Muscle layer of colon (tissue), 2 donors: ENCODE measurements around the gene AHR.

Experiments
- H3K27ac ChIP-seq: one replicate; pipeline ENCODE4 v1.7.0; 2013; ENCODE audit warnings: low read depth, mild to moderate bottlenecking, low read length, moderate library complexity
- H3K27me3 ChIP-seq, 2 donors: one replicate each; pipeline ENCODE4 v1.7.0; 2013; ENCODE audit warnings: low read length in 2 of 2, mild to moderate bottlenecking in 2 of 2; ENCODE audit not compliant: insufficient read depth in 2 of 2, control insufficient read depth in 1 of 2
- H3K36me3 ChIP-seq: one replicate; pipeline ENCODE4 v1.7.0; 2013; ENCODE audit warnings: mild to moderate bottlenecking, low read length; ENCODE audit not compliant: insufficient read depth
- H3K4me1 ChIP-seq: one replicate; pipeline ENCODE4 v1.7.0; 2013; ENCODE audit warnings: mild to moderate bottlenecking, low read length; ENCODE audit not compliant: insufficient read depth
- H3K4me3 ChIP-seq, 2 donors: one replicate each; pipeline ENCODE4 v1.7.0; 2013; ENCODE audit warnings: low read length in 2 of 2, low read depth in 1 of 2, mild to moderate bottlenecking in 1 of 2, moderate library complexity in 1 of 2
- H3K9ac ChIP-seq: one replicate; pipeline ENCODE4 v1.7.0; 2013; ENCODE audit warnings: low read length
- H3K9me3 ChIP-seq: one replicate; pipeline ENCODE4 v1.7.0; 2013; ENCODE audit warnings: mild to moderate bottlenecking, low read length
- donor health status: abdominal sarcoma.
- donor health status: Adenocarcinoma of cecum.

AHR gene

GRCh38 chr7:17320657-17321056 lies 22.2 kb downstream of the AHR start:
- Histone ChIP-seq H3K9ac (no peak overlapping the region), H3K27ac (no peak overlapping the region), H3K4me3 (no peak overlapping the region), H3K36me3 (peaks cover 6% of the 10 kb centered on the region), H3K9me3 (no peaks in the 10 kb centered on the region), H3K27me3 (no peaks in the 10 kb centered on the region), H3K4me1 (peaks cover 22% of the 10 kb centered on the region)

- H3K4me1 ChIP-seq: peaks cover 4% of the 10 kb centered on the region
- no peak overlapping the region for H3K27ac ChIP-seq
- H3K9me3 ChIP-seq: no peaks in the 10 kb centered on the region
- H3K9ac ChIP-seq: no peak overlapping the region
- no peaks in the 10 kb centered on the region for H3K36me3 ChIP-seq
- H3K27me3 ChIP-seq: no peaks in the 10 kb centered on the region
- no peak overlapping the region for H3K4me3 ChIP-seq
Observed at GRCh38 chr7:17325364-17325763, 26.9 kb downstream of the AHR start.

GRCh38 chr7:17326378-17326777 lies 27.9 kb downstream of the AHR start:
- Histone ChIP-seq H3K9ac (no peak overlapping the region), H3K27me3 (no peaks in the 10 kb centered on the region), H3K27ac (no peak overlapping the region), H3K4me1 (no peaks in the 10 kb centered on the region), H3K4me3 (no peak overlapping the region), H3K9me3 (no peaks in the 10 kb centered on the region), H3K36me3 (peaks cover 8% of the 10 kb centered on the region)

- H3K9me3 ChIP-seq: no peaks in the 10 kb centered on the region
- peaks cover 14% of the 10 kb centered on the region for H3K36me3 ChIP-seq
- H3K4me3 ChIP-seq: no peak overlapping the region
- no peaks in the 10 kb centered on the region for H3K27me3 ChIP-seq
- H3K4me1 ChIP-seq: no peaks in the 10 kb centered on the region
- no peak overlapping the region for H3K9ac ChIP-seq
- no peak overlapping the region for H3K27ac ChIP-seq
Observed at GRCh38 chr7:17328641-17329040, 30.2 kb downstream of the AHR start.

- Histone ChIP-seq H3K36me3 (peaks cover 14% of the 10 kb centered on the region), H3K9ac (no peak overlapping the region), H3K4me3 (no peak overlapping the region), H3K27me3 (no peaks in the 10 kb centered on the region), H3K9me3 (no peaks in the 10 kb centered on the region), H3K4me1 (no peaks in the 10 kb centered on the region), H3K27ac (no peak overlapping the region)
Observed at GRCh38 chr7:17329440-17329839, 31.0 kb downstream of the AHR start.

- no peaks in the 10 kb centered on the region for H3K4me1 ChIP-seq
- no peaks in the 10 kb centered on the region for H3K9me3 ChIP-seq
- no peaks in the 10 kb centered on the region for H3K27me3 ChIP-seq
- H3K9ac ChIP-seq: no peak overlapping the region
- H3K27ac ChIP-seq: no peak overlapping the region
- no peak overlapping the region for H3K4me3 ChIP-seq
- H3K36me3 ChIP-seq: peaks cover 14% of the 10 kb centered on the region
Observed at GRCh38 chr7:17331891-17332501, 33.5 kb downstream of the AHR start.

GRCh38 chr7:17333221-17333620 lies 34.8 kb downstream of the AHR start:
- no peaks in the 10 kb centered on the region for H3K27me3 ChIP-seq
- no peak overlapping the region for H3K9ac ChIP-seq
- H3K27ac ChIP-seq: no peak overlapping the region
- H3K4me3 ChIP-seq: no peak overlapping the region
- H3K36me3 ChIP-seq: peaks cover 14% of the 10 kb centered on the region
- H3K9me3 ChIP-seq: no peaks in the 10 kb centered on the region
- no peaks in the 10 kb centered on the region for H3K4me1 ChIP-seq

GRCh38 chr7:17336168-17336567 lies 37.7 kb downstream of the AHR start:
- no peaks in the 10 kb centered on the region for H3K9me3 ChIP-seq
- H3K9ac ChIP-seq: no peak overlapping the region
- no peak overlapping the region for H3K4me3 ChIP-seq
- H3K27ac ChIP-seq: no peak overlapping the region
- H3K4me1 ChIP-seq: no peaks in the 10 kb centered on the region
- H3K27me3 ChIP-seq: no peaks in the 10 kb centered on the region
- peaks cover 19% of the 10 kb centered on the region for H3K36me3 ChIP-seq

GRCh38 chr7:17339139-17339538 lies 40.7 kb downstream of the AHR start:
- no peak overlapping the region for H3K27ac ChIP-seq
- H3K9ac ChIP-seq: no peak overlapping the region
- no peaks in the 10 kb centered on the region for H3K9me3 ChIP-seq
- H3K4me1 ChIP-seq: peaks cover 3% of the 10 kb centered on the region
- no peak overlapping the region for H3K4me3 ChIP-seq
- H3K27me3 ChIP-seq: no peaks in the 10 kb centered on the region
- peaks cover 12% of the 10 kb centered on the region for H3K36me3 ChIP-seq

- no peak overlapping the region for H3K4me3 ChIP-seq
- H3K27ac ChIP-seq: no peak overlapping the region
- no peaks in the 10 kb centered on the region for H3K27me3 ChIP-seq
- no peak overlapping the region for H3K9ac ChIP-seq
- H3K36me3 ChIP-seq: peaks cover 12% of the 10 kb centered on the region
- H3K9me3 ChIP-seq: no peaks in the 10 kb centered on the region
- peaks cover 3% of the 10 kb centered on the region for H3K4me1 ChIP-seq
Observed at GRCh38 chr7:17339952-17340351, 41.5 kb downstream of the AHR start.

GRCh38 chr7:17340655-17341054 lies 42.2 kb downstream of the AHR start:
- H3K4me3 ChIP-seq: no peak overlapping the region
- H3K27me3 ChIP-seq: no peaks in the 10 kb centered on the region
- H3K36me3 ChIP-seq: peaks cover 12% of the 10 kb centered on the region
- H3K27ac ChIP-seq: no peak overlapping the region
- peaks cover 3% of the 10 kb centered on the region for H3K4me1 ChIP-seq
- H3K9ac ChIP-seq: no peak overlapping the region
- H3K9me3 ChIP-seq: no peaks in the 10 kb centered on the region

GRCh38 chr7:17342756-17343155 lies 44.3 kb downstream of the AHR start:
- Histone ChIP-seq H3K4me1 (peaks cover 3% of the 10 kb centered on the region), H3K4me3 (no peak overlapping the region), H3K36me3 (peaks cover 12% of the 10 kb centered on the region), H3K27ac (no peak overlapping the region), H3K9me3 (no peaks in the 10 kb centered on the region), H3K27me3 (no peaks in the 10 kb centered on the region), H3K9ac (no peak overlapping the region)
